K562 (cell line): Measurements from ENCODE around the gene MAPK13. TPM values are rescaled to one million over a fixed set of nuclear protein-coding genes. Genes with fewer than 3 reads are reported as not detected.

ENCODE experiments used
- ATAC-seq: fragments of 200-7000 bp; cut with Tn5 transposase; 3 replicates; pipeline ENCODE4 v1.9.1; 2020; ENCODE audit warnings: moderate library complexity
- BruUV-seq: library from RNA; stranded (reverse); fragments of 400-500 nt; replicated peaks from 2 replicates; lab custom pipeline; 2021; lab: Mats Ljungman, UMichigan
- CTCF ChIA-PET: fragments of 300-600 bp; formaldehyde crosslinking; extraction: SDS; loops from one replicate; lab custom pipeline; 2021; ENCODE audit warnings: low intra/inter-chr PET ratio; lab: Yijun Ruan, JAX
- POLR2A ChIA-PET: fragments of 300-600, 350-650 bp; sonication (Branson Sonifier 250); formaldehyde crosslinking; extraction: SDS; loops from one replicate; lab custom pipeline; 2021; ENCODE audit warnings: antibody characterized with exemption, inconsistent platforms; lab: Yijun Ruan, JAX
- DNase-seq, 4 experiments: peaks; one replicate each; pipeline versions ENCODE4 v3.0.0 to v3.0.0-alpha.2; 2011 to 2018; ENCODE audit warnings: low spot score in 3 of 4, mixed read lengths in 3 of 4; ENCODE audit errors: extremely low read depth in 1 of 4
- FAIRE-seq: peaks from 2 replicates; lab custom pipeline; 2011; peaks lifted over from hg19 to GRCh38; lab: Jason Lieb, UNC
- H2AFZ ChIP-seq: 2 replicates; pipeline ENCODE4 v1.6.0; 2011; ENCODE audit warnings: low read depth, low read length, control low read depth, inconsistent platforms
- H3K27ac ChIP-seq: fragments of 200-600 bp; 3 replicates; pipeline ENCODE4 v1.8.0; 2011; ENCODE audit warnings: low read depth, mild to moderate bottlenecking, control low read depth, inconsistent platforms, low read length, moderate library complexity, mixed read lengths; ENCODE audit errors: extremely low read depth
- H3K27me3 ChIP-seq, 2 experiments: fragments of 300-600 bp in 1 of 2; 2 replicates in 1 of 2; 3 replicates in 1 of 2; pipeline versions ENCODE4 v1.6.0 to v1.8.0; 2011; ENCODE audit warnings: inconsistent platforms in 2 of 2, low read length in 2 of 2, mild to moderate bottlenecking in 1 of 2, mixed read lengths in 1 of 2, moderate library complexity in 1 of 2; ENCODE audit not compliant: control insufficient read depth in 2 of 2, insufficient read depth in 2 of 2
- H3K36me3 ChIP-seq: fragments of 300-600 bp; 3 replicates; pipeline ENCODE4 v1.8.0; 2011; ENCODE audit warnings: mild to moderate bottlenecking, low read length, inconsistent platforms; ENCODE audit not compliant: control insufficient read depth, insufficient read depth
- H3K4me1 ChIP-seq, 2 experiments: fragments of 200-600 bp in 1 of 2; replicated peaks in 1 of 2; 2 replicates in 1 of 2; 3 replicates in 1 of 2; pipeline versions ENCODE4 v1.5.1 to v1.8.0; 2011; ENCODE audit warnings: inconsistent platforms in 2 of 2, low read length in 2 of 2, mild to moderate bottlenecking in 1 of 2, mixed read lengths in 1 of 2, moderate library complexity in 1 of 2; ENCODE audit not compliant: control insufficient read depth in 2 of 2, insufficient read depth in 2 of 2
- H3K4me2 ChIP-seq: 2 replicates; pipeline ENCODE4 v1.6.1; 2011; ENCODE audit warnings: low read length, control low read depth, inconsistent platforms, mixed read lengths; ENCODE audit not compliant: insufficient read depth
- H3K4me3 ChIP-seq: fragments of 200-600 bp; sonication (generic), shearing (Covaris generic); 2 replicates; pipeline ENCODE4 v1.5.1; 2016; ENCODE audit warnings: control low read depth, inconsistent platforms
- H3K79me2 ChIP-seq: fragments of 200-600 bp; 3 replicates; pipeline ENCODE4 v1.8.0; 2011; ENCODE audit warnings: low read length, inconsistent platforms; ENCODE audit not compliant: control insufficient read depth, insufficient read depth
- H3K9ac ChIP-seq, 2 experiments: 2 replicates each; pipeline versions ENCODE4 v1.6.0 to v1.6.1; 2011; ENCODE audit warnings: low read depth in 2 of 2, low read length in 2 of 2, control low read depth in 1 of 2, inconsistent platforms in 1 of 2, mild to moderate bottlenecking in 1 of 2, mixed read lengths in 1 of 2; ENCODE audit not compliant: insufficient read depth in 1 of 2
- H3K9me1 ChIP-seq: one replicate; pipeline ENCODE4 v1.6.0; 2011; ENCODE audit warnings: inconsistent platforms, mild to moderate bottlenecking, low read length, moderate library complexity; ENCODE audit not compliant: control insufficient read depth, insufficient read depth
- H3K9me3 ChIP-seq: replicated peaks from 2 replicates; pipeline ENCODE4 v1.5.1; 2011; ENCODE audit warnings: low read depth, low read length, inconsistent platforms; ENCODE audit not compliant: control insufficient read depth, insufficient read depth
- H4K20me1 ChIP-seq: replicated peaks from 2 replicates; pipeline ENCODE4 v1.6.1; 2011; ENCODE audit warnings: low read length, inconsistent platforms, mixed read lengths; ENCODE audit not compliant: control insufficient read depth, insufficient read depth
- CEBPB ChIP-seq: fragments of 450-650 bp; IDR thresholded peaks from 2 replicates; pipeline ENCODE4 v1.6.1; 2016; ENCODE audit warnings: missing genetic modification characterization, missing compliant biosample characterization
- CEBPG ChIP-seq, 3 experiments: fragments of 200-800 bp in 1 of 3; sonication (Bioruptor generic) in 1 of 3; sonication (generic) in 1 of 3; formaldehyde crosslinking in 1 of 3; IDR thresholded peaks in 2 of 3; conservative IDR thresholded peaks in 1 of 3; 2 replicates each; pipeline versions ENCODE4 v1.6.1 to v1.8.0; 2016 to 2022; ENCODE audit warnings: missing compliant biosample characterization in 2 of 3, missing genetic modification characterization in 2 of 3, mild to moderate bottlenecking in 1 of 3, missing genetic modification reagents in 1 of 3
- KAT7 ChIP-seq: sonication (generic); formaldehyde crosslinking; IDR thresholded peaks from 2 replicates; pipeline ENCODE4 v1.8.0; 2022; ENCODE audit warnings: missing genetic modification reagents, mild to moderate bottlenecking, borderline replicate concordance
- ZNF134 ChIP-seq: fragments of 250-450 bp; sonication (Bioruptor Pico); conservative IDR thresholded peaks from 2 replicates; pipeline ENCODE4 v1.4.0; 2020
- in situ Hi-C: fragments of 300-500 bp; cut with MboI; formaldehyde crosslinking; loops from 4 replicates; pipeline ENCODE4 v1.15.0; 2018; ENCODE audit warnings: inconsistent platforms, mixed read lengths
- intact Hi-C: fragments of 100-400 bp; cut with micrococcal nuclease; formaldehyde crosslinking; loops from 2 replicates; pipeline ENCODE4 v1.14.2; 2022
- polyA plus RNA-seq, 8 experiments: library from polyadenylated mRNA; depleted of rRNA in 4 of 8; stranded (reverse) in 5 of 8; unstranded in 3 of 8; fragments of >200 nt; fragmentation: Nextera tagmentation in 2 of 8; fragmentation: Illumina TruSeq in 1 of 8; extraction: Ambion mirVana in 2 of 8; extraction: Trizol in 1 of 8; gene quantifications; 2 replicates each; pipeline versions ENCODE4 v1.2.1 to v1.2.3, GENCODE V29; 2011 to 2014; ENCODE audit warnings: inconsistent platforms in 1 of 8, missing spikeins in 1 of 8
- total RNA-seq, 7 experiments: library from RNA; depleted of rRNA in 6 of 7; stranded (reverse); fragments of >200 nt in 6 of 7; fragmentation: Illumina TruSeq in 2 of 7; extraction: Trizol in 2 of 7; gene quantifications; 2 replicates each; pipeline versions ENCODE4 v1.2.1 to v1.2.3, GENCODE V29; 2011 to 2021; ENCODE audit warnings: low replicate concordance in 1 of 7
- TF ChIP-seq, protein P1 (sequence below): sonication (generic); formaldehyde crosslinking; IDR thresholded peaks from 2 replicates; pipeline ENCODE4 v1.4.0; 2020; ENCODE audit warnings: mild to moderate bottlenecking, missing genetic modification reagents

Gene MAPK13
- total and polyA plus RNA-seq, 9 of the 15 experiments (the other 6 are each of a cell fraction or from before 2014, with no cell fraction given) = 0.03 to 2.3 (median 0.48) TPM; not detected in 1

DNA sequence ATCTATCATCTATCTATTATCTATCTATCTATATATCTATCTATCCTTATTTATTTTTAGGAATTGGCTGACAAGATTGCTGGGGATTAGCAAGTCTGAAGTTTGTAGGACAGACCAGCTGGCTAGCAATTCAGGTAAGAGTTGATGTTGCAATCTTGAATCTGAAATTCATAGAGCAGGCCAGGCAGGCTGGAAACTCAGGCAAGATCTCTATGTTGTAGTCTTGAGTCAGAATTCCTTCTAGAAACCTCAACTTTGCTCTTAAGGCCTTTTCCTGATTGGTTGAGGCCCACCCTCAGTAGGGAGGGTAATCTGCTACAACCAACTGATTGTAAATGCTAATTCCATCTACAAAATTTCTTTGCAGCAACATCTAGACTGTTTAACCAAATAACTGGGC lies 19.2 kb downstream of the MAPK13 start:
- Histone ChIP-seq H2AFZ (no peak overlapping the region), H3K36me3 (no peaks in the 10 kb centered on the region), H3K4me3 (no peak overlapping the region), H3K27ac (no peak overlapping the region), H3K79me2 (no peaks in the 10 kb centered on the region), H4K20me1 (0 out of 2 replicates have a peak, but pooled peaks cover 4% of the 10 kb centered on the region), H3K9me1 (no peaks in the 10 kb centered on the region), H3K9ac (no peak overlapping the region), H3K4me2 (no peak overlapping the region), H3K27me3 (peaks cover 11 to 21% of the 10 kb centered on the region in 2 experiments), H3K4me1 (no peaks in the 10 kb centered on the region; a peak in 1 of 5 replicates), H3K9me3 (no peaks in the 10 kb centered on the region)
- FAIRE-seq (no peak), DNase-seq (peak in 1 of 4 experiments; percentile 7), ATAC-seq (no peak)
- ChIA-PET CTCF (no interaction called here), POLR2A (no interaction called here)
- intact Hi-C loops (no loop called here), in situ Hi-C loops (no loop called here)
- no TSS peak for BruUV-seq
- TF ChIP-seq, protein P1, sequence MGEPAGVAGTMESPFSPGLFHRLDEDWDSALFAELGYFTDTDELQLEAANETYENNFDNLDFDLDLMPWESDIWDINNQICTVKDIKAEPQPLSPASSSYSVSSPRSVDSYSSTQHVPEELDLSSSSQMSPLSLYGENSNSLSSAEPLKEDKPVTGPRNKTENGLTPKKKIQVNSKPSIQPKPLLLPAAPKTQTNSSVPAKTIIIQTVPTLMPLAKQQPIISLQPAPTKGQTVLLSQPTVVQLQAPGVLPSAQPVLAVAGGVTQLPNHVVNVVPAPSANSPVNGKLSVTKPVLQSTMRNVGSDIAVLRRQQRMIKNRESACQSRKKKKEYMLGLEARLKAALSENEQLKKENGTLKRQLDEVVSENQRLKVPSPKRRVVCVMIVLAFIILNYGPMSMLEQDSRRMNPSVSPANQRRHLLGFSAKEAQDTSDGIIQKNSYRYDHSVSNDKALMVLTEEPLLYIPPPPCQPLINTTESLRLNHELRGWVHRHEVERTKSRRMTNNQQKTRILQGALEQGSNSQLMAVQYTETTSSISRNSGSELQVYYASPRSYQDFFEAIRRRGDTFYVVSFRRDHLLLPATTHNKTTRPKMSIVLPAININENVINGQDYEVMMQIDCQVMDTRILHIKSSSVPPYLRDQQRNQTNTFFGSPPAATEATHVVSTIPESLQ = no peak
- TF ChIP-seq CEBPB (tag) (peak; percentile 57), CEBPG (CRISPR knock-in tag; IDR thresholded peaks at IDR 0.05) (no peak), CEBPG (tag; conservative IDR thresholded peaks at IDR 0.05 in 1 of 2, IDR thresholded peaks at IDR 0.05 in 1 of 2) (peak in 1 of 2 experiments; percentile 55; a peak in 2 of 4 replicates), ZNF134 (CRISPR knock-in tag) (peak; percentile 77), KAT7 (CRISPR knock-in tag) (no peak)
